Small intestine (tissue), 7 donors: ENCODE measurements around the gene NOS2. TPM values are rescaled to one million over a fixed set of nuclear protein-coding genes. Genes with fewer than 3 reads are reported as not detected.
"Not testable (repeated sequence)": the region's sequence is repeated elsewhere in the genome, so short reads cannot be mapped to it uniquely, and the experiment has no call there.

Source experiments
- DNase-seq, 2 donors: peaks; one replicate each; pipeline versions ENCODE4 v3.0.0 to v3.0.0-alpha.2; 2013
- FAIRE-seq: peaks from 2 replicates; lab custom pipeline; 2012; peaks lifted over from hg19 to GRCh38; lab: Jason Lieb, UNC
- H3K27ac ChIP-seq, 3 donors: one replicate each; pipeline ENCODE4 v1.5.1; 2013; ENCODE audit warnings: low read length in 2 of 3, mild to moderate bottlenecking in 2 of 3, control low read depth in 1 of 3, inconsistent platforms in 1 of 3, low read depth in 1 of 3, moderate library complexity in 1 of 3
- H3K27me3 ChIP-seq, 3 donors: one replicate each; pipeline ENCODE4 v1.6.1; 2013; ENCODE audit warnings: low read length in 3 of 3, inconsistent platforms in 1 of 3; ENCODE audit not compliant: control insufficient read depth in 3 of 3, insufficient read depth in 3 of 3
- H3K36me3 ChIP-seq, 3 donors: one replicate each; pipeline ENCODE4 v1.6.1; 2013; ENCODE audit warnings: low read length in 3 of 3, inconsistent platforms in 1 of 3, low read depth in 1 of 3, mild to moderate bottlenecking in 1 of 3, moderate library complexity in 1 of 3; ENCODE audit not compliant: control insufficient read depth in 3 of 3, insufficient read depth in 2 of 3
- H3K4me1 ChIP-seq, 3 donors: one replicate each; pipeline ENCODE4 v1.6.1; 2013; ENCODE audit warnings: low read length in 2 of 3, inconsistent platforms in 1 of 3, low read depth in 1 of 3, mild to moderate bottlenecking in 1 of 3, moderate library complexity in 1 of 3; ENCODE audit not compliant: control insufficient read depth in 3 of 3, insufficient read depth in 2 of 3
- H3K4me3 ChIP-seq, 3 donors: one replicate each; pipeline ENCODE4 v1.5.1; 2013; ENCODE audit warnings: low read length in 3 of 3, control low read depth in 1 of 3, inconsistent platforms in 1 of 3, low read depth in 1 of 3, mild to moderate bottlenecking in 1 of 3, moderate library complexity in 1 of 3
- H3K9me3 ChIP-seq, 2 donors: one replicate each; pipeline ENCODE4 v1.6.1; 2013; ENCODE audit warnings: low read depth in 1 of 2, low read length in 1 of 2; ENCODE audit not compliant: control insufficient read depth in 2 of 2, insufficient read depth in 1 of 2
- WGBS, 3 donors: extraction: QIAGEN DNeasy Blood & Tissue Kit; methylation state at CpG; one replicate each; pipeline ENCODE4 v1.1.7; 2013; 5-methylcytosine and 5-hydroxymethylcytosine counted together
- polyA plus RNA-seq, 4 donors: library from polyadenylated mRNA; stranded (reverse) in 3 of 4; unstranded in 1 of 4; fragments of 200-250 nt in 3 of 4; fragments of 120-200 nt in 1 of 4; gene quantifications; one replicate each; pipeline versions ENCODE4 v1.2.1 to v1.2.3, GENCODE V29; 2013
- donor health status: healthy with polysubstance abuse.
- donor health status: control.
- donor health status: control.
- donor health status: Bipolar disorder and iron deficiency.
- donor health status: healthy.

Gene NOS2
- polyA plus RNA-seq, 4 donors, result 0.22 to 29.9 (median 0.93) TPM

GRCh38 chr17:27825459-27825858, 25.1 kb upstream of the NOS2 start:
- H3K36me3 ChIP-seq, result no peaks in the 10 kb centered on the region
- H3K4me1 ChIP-seq, result peaks cover 0 to 18% (median 0%) of the 10 kb centered on the region in 3 donors
- peaks cover 2 to 16% of the 10 kb centered on the region in 2 donors for H3K9me3 ChIP-seq
- H3K27ac ChIP-seq, result no peak overlapping the region
- DNase-seq (no peak), FAIRE-seq (no peak)
- H3K27me3 ChIP-seq, result no peaks in the 10 kb centered on the region
- H3K4me3 ChIP-seq, result no peak overlapping the region
- 60 to 71% (median 67%) methylated on average over 5 of the region's 5 CpGs for WGBS, 3 donors

GRCh38 chr17:27824745-27825144, 24.4 kb upstream of the NOS2 start:
- no peaks in the 10 kb centered on the region for H3K27me3 ChIP-seq

DNA sequence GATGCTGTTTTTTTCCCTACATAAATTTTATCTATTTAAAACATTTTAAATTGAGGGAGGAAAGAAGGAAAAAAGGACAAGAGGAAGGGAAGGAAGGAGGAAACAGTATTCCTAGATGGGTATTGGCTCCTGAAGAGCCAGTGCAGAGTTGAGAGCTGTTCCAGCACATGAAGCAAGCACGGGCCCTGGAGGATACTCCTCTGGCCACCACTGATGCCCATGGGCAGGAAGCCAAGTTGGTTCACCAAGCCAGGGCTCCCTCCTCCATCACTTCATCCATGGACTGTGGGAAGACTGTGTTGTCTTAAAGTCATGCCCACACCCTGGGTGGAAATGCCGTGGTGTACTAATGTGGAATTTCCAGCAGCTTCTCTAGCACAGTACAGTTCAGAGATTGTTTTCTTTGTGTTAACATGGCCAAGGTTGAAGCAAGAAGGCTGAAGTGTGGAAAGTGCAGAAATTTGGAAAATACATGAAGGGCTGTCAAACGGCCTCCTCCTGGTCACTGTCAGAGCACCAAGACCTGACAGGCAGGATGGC, 23.9 kb upstream of the NOS2 start:
- no peaks in the 10 kb centered on the region for H3K27me3 ChIP-seq
- peaks cover 2 to 16% of the 10 kb centered on the region in 2 donors for H3K9me3 ChIP-seq
- 37 to 62% (median 53%) methylated on average over 3 of the region's 3 CpGs for WGBS, 3 donors
- H3K4me1 ChIP-seq, result peaks cover 0 to 19% (median 0%) of the 10 kb centered on the region in 3 donors
- no peak for FAIRE-seq
- H3K27ac ChIP-seq, result peak overlapping the region in 1 of 3 donors; percentile 5
- no peaks in the 10 kb centered on the region for H3K36me3 ChIP-seq
- no peak for DNase-seq
- H3K4me3 ChIP-seq, result no peak overlapping the region

More at GRCh38 chr17:27824745-27825144, 24.4 kb upstream of the NOS2 start:
- Histone ChIP-seq H3K36me3 (no peaks in the 10 kb centered on the region), H3K9me3 (peaks cover 2 to 16% of the 10 kb centered on the region in 2 donors), H3K4me3 (no peak overlapping the region), H3K4me1 (peaks cover 0 to 16% (median 0%) of the 10 kb centered on the region in 3 donors), H3K27ac (no peak overlapping the region)
- 5 to 54% (median 37%) methylated on average over 4 of the region's 4 CpGs for whole genome bisulfite sequencing, 3 donors
- DNase-seq, result peak; percentile 50 to 62
- FAIRE-seq, result no peak

- H3K27ac ChIP-seq, FAIRE-seq, DNase-seq, H3K36me3 ChIP-seq, H3K4me3 ChIP-seq, H3K27me3 ChIP-seq: not testable (repeated sequence)
- 75 to 92% (median 84%) methylated on average over 10 of the region's 10 CpGs for WGBS, 3 donors
- Histone ChIP-seq H3K4me1 (peaks cover 2 to 35% (median 11%) of the 10 kb centered on the region in 3 donors), H3K9me3 (peaks cover 2 to 16% of the 10 kb centered on the region in 2 donors)
Measured at GRCh38 chr17:27822108-27822507, 21.8 kb upstream of the NOS2 start.

DNA sequence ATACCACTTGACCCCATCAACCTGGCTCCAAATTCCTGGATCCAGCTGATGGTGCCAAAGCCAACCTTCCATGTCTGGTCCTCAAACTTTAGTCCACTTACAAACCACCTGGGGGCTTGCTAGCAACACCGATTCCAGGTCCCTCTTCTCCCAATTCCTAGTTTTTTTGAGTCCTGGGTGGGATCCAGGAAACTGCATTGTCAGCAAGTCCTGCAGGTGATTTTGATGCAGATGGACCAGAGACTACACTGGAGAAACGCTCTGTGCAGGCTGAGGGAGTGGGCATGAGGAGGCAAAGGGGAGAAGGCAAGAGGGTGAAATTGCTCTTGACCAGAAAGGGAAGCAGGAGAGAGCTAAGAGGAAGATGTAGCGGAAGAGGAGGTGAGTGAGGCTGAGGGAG, 21.0 kb upstream of the NOS2 start:
- H3K27ac ChIP-seq, result no peak overlapping the region
- DNase-seq (no peak), FAIRE-seq (no peak)
- 92 to 95% (median 93%) methylated on average over 3 of the region's 3 CpGs for WGBS, 3 donors
- no peaks in the 10 kb centered on the region for H3K27me3 ChIP-seq
- H3K36me3 ChIP-seq, result no peaks in the 10 kb centered on the region
- no peak overlapping the region for H3K4me3 ChIP-seq
- H3K4me1 ChIP-seq, result peaks cover 2 to 35% (median 11%) of the 10 kb centered on the region in 3 donors
- peaks cover 2 to 16% of the 10 kb centered on the region in 2 donors for H3K9me3 ChIP-seq

DNA sequence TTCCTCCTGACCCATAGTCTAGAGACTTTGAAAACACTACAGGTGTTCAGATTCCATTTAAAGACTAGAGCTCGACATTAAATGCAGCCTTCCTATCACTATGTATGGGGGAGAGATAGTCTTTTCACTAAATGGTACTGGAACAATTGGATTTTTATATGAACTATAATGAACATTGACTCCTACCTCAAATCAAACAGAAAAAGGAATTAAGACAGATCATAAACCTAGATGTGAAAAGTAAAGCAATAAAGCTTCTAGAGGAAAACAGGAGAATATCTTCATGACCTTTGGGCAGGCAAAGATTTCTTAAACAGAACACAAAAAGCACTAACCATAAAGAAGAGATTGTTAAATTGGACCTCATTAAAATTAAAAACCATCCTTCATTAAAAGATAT, 18.8 kb upstream of the NOS2 start:
- DNase-seq (no peak), FAIRE-seq (no peak)
- Histone ChIP-seq H3K27me3 (no peaks in the 10 kb centered on the region), H3K4me3 (no peak overlapping the region), H3K27ac (no peak overlapping the region), H3K4me1 (peaks cover 2 to 21% (median 11%) of the 10 kb centered on the region in 3 donors), H3K9me3 (peaks cover 2 to 16% of the 10 kb centered on the region in 2 donors), H3K36me3 (no peaks in the 10 kb centered on the region)
- WGBS, 3 donors, result 21 to 58% (median 34%) methylated on average over 1 of the region's 1 CpG

DNA sequence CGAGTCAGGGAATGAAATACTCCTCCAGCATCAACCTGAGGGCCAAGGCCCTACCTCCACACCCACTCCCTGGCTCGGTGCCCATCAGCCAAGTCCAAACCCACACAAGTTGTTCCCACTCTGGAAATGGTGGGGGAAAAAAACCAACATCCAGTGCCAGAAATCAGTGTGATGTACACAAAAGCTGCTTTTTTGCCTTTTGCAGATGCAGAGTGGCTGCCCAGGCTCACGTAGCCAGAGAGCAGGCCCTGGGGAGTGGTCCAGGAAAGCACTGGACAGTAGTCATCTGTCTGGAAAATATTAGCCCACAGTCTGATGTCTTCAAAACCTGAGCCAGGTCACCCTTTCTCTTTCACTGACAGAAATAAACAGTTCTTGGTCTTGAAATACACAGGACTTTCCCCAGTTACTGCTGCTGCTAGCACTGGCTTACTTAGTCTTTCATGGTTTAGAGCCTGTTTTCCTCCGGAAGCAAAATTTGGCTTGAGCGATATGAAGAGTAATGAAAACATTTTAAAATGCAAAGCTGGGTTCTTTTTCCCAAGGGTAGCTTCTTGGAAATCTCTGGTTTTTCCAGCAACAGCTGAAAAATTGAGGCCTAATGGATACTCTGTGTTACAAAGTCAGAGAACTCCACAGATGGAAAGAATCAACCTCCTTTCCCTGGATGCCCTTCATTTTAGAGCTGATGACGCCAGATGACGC, 18.2 kb upstream of the NOS2 start:
- Histone ChIP-seq H3K9me3 (peaks cover 2 to 16% of the 10 kb centered on the region in 2 donors), H3K27me3 (no peaks in the 10 kb centered on the region), H3K36me3 (no peaks in the 10 kb centered on the region), H3K4me3 (no peak overlapping the region), H3K27ac (peak overlapping the region in 2 of 3 donors; percentile 21 to 63), H3K4me1 (peaks cover 2 to 20% (median 11%) of the 10 kb centered on the region in 3 donors)
- no peak for FAIRE-seq
- peak in 1 of 2 donors; percentile 17 for DNase-seq
- WGBS, 3 donors, result 23 to 45% (median 42%) methylated on average over 7 of the region's 7 CpGs

- Histone ChIP-seq H3K27ac (no peak overlapping the region), H3K27me3 (no peaks in the 10 kb centered on the region), H3K9me3 (peaks cover 0 to 19% of the 10 kb centered on the region in 2 donors), H3K4me3 (peak overlapping the region in 1 of 3 donors; percentile 31), H3K36me3 (no peaks in the 10 kb centered on the region), H3K4me1 (peaks cover 2 to 20% (median 11%) of the 10 kb centered on the region in 3 donors)
- DNase-seq, result no peak
- 44 to 78% (median 48%) methylated on average over 1 of the region's 1 CpG for WGBS, 3 donors
- no peak for FAIRE-seq
Measured at GRCh38 chr17:27817731-27818130, 17.4 kb upstream of the NOS2 start.
